ENCODE data around the gene TSPAN18. TPM values are rescaled to one million over a fixed set of nuclear protein-coding genes. Genes with fewer than 3 reads are reported as not detected.

The TSPAN18 gene
- polyA plus RNA-seq, 1 experiment, result 0.98 TPM

- ChIA-PET CTCF (interaction anchor here (0.5 kb wide), 1 partner anchor 99 kb away, joined by 6 read pairs; no protein-coding TSS in a partner anchor), POLR2A (no interaction called here)
- TF ChIP-seq CTCF (IDR thresholded peaks at IDR 0.05; ENCODE audit: low read depth, low read length), result no peak
- Histone ChIP-seq H3K9me3 (ENCODE audit: control insufficient read depth, insufficient read depth, low read length) (no peaks in the 10 kb centered on the region), H3K4me3 (ENCODE audit: low read depth, low read length) (no peak overlapping the region), H3K27me3 (ENCODE audit: control insufficient read depth, insufficient read depth, low read length) (peaks cover 30% of the 10 kb centered on the region), H3K27ac (ENCODE audit: low read depth, low read length) (no peak overlapping the region)
- DNase-seq (ENCODE audit: low read depth, low spot score), result no peak
Observed at GRCh38 chr11:44687388-44687787, 39.4 kb upstream of the TSPAN18 start.

- H3K27me3 ChIP-seq (ENCODE audit: control insufficient read depth, insufficient read depth, low read length), result peaks cover 29% of the 10 kb centered on the region
- no peak for TF ChIP-seq CTCF (IDR thresholded peaks at IDR 0.05; ENCODE audit: low read depth, low read length)
- H3K9me3 ChIP-seq (ENCODE audit: control insufficient read depth, insufficient read depth, low read length), result no peaks in the 10 kb centered on the region
- DNase-seq (ENCODE audit: low read depth, low spot score), result no peak
- H3K4me3 ChIP-seq (ENCODE audit: low read depth, low read length), result no peak overlapping the region
- CTCF ChIA-PET, result no interaction called here
- no peak overlapping the region for H3K27ac ChIP-seq (ENCODE audit: low read depth, low read length)
- POLR2A ChIA-PET, result no interaction called here
Observed at GRCh38 chr11:44689265-44689664, 37.5 kb upstream of the TSPAN18 start.

- Histone ChIP-seq H3K4me3 (ENCODE audit: low read depth, low read length) (no peak overlapping the region), H3K27ac (ENCODE audit: low read depth, low read length) (no peak overlapping the region), H3K9me3 (ENCODE audit: control insufficient read depth, insufficient read depth, low read length) (no peaks in the 10 kb centered on the region), H3K27me3 (ENCODE audit: control insufficient read depth, insufficient read depth, low read length) (peaks cover 21% of the 10 kb centered on the region)
- CTCF ChIA-PET, result no interaction called here
- POLR2A ChIA-PET, result no interaction called here
- DNase-seq (ENCODE audit: low read depth, low spot score), result no peak
- TF ChIP-seq CTCF (IDR thresholded peaks at IDR 0.05; ENCODE audit: low read depth, low read length), result no peak
Observed at GRCh38 chr11:44690651-44691050, 36.1 kb upstream of the TSPAN18 start.

GRCh38 chr11:44692460-44692859, 34.3 kb upstream of the TSPAN18 start:
- Histone ChIP-seq H3K27ac (ENCODE audit: low read depth, low read length) (no peak overlapping the region), H3K9me3 (ENCODE audit: control insufficient read depth, insufficient read depth, low read length) (no peaks in the 10 kb centered on the region), H3K4me3 (ENCODE audit: low read depth, low read length) (no peak overlapping the region), H3K27me3 (ENCODE audit: control insufficient read depth, insufficient read depth, low read length) (peaks cover 17% of the 10 kb centered on the region)
- no peak for TF ChIP-seq CTCF (IDR thresholded peaks at IDR 0.05; ENCODE audit: low read depth, low read length)
- no peak for DNase-seq (ENCODE audit: low read depth, low spot score)
- CTCF ChIA-PET, result no interaction called here
- POLR2A ChIA-PET, result no interaction called here

GRCh38 chr11:44693654-44694119, 33.1 kb upstream of the TSPAN18 start:
- POLR2A ChIA-PET, result no interaction called here
- Histone ChIP-seq H3K27me3 (ENCODE audit: control insufficient read depth, insufficient read depth, low read length) (peaks cover 20% of the 10 kb centered on the region), H3K9me3 (ENCODE audit: control insufficient read depth, insufficient read depth, low read length) (no peaks in the 10 kb centered on the region), H3K4me3 (ENCODE audit: low read depth, low read length) (no peak overlapping the region), H3K27ac (ENCODE audit: low read depth, low read length) (no peak overlapping the region)
- no peak for TF ChIP-seq CTCF (IDR thresholded peaks at IDR 0.05; ENCODE audit: low read depth, low read length)
- no peak for DNase-seq (ENCODE audit: low read depth, low spot score)
- CTCF ChIA-PET, result no interaction called here
